ENCODE results near the gene PXMP4. TPM values are rescaled to one million over a fixed set of nuclear protein-coding genes. Genes with fewer than 3 reads are reported as not detected.
"Not testable (repeated sequence)": the region's sequence is repeated elsewhere in the genome, so short reads cannot be mapped to it uniquely, and the experiment has no call there.

PXMP4 gene
- total and polyA plus RNA-seq, 9 donors, result 7.7 to 10.7 (median 8.5) TPM

- 67% methylated on average over 1 of the region's 10 CpGs for WGBS (ENCODE audit: insufficient coverage)
- peaks cover 33% of the 10 kb centered on the region for H3K36me3 ChIP-seq (ENCODE audit: control insufficient read depth, insufficient read depth, low read length)
- not testable (repeated sequence) for DNase-seq
Measured at GRCh38 chr20:33755936-33756490, 35.9 kb upstream of the PXMP4 start.

GRCh38 chr20:33753763-33754162 is 33.7 kb upstream of the PXMP4 start:
- peaks cover 5% of the 10 kb centered on the region for H3K9me3 ChIP-seq (replicated peaks; ENCODE audit: control insufficient read depth, low read depth, low read length)
- WGBS (ENCODE audit: insufficient coverage), result 72% methylated on average over 4 of the region's 5 CpGs
- H3K27me3 ChIP-seq (ENCODE audit: control insufficient read depth, insufficient read depth, low read length), result no peaks in the 10 kb centered on the region
- H3K4me3 ChIP-seq (ENCODE audit: low read length), result no peak overlapping the region
- no peak overlapping the region for H3K27ac ChIP-seq (ENCODE audit: low read length)
- peaks cover 33% of the 10 kb centered on the region for H3K36me3 ChIP-seq (ENCODE audit: control insufficient read depth, insufficient read depth, low read length)
- no peaks in the 10 kb centered on the region for H3K4me1 ChIP-seq (ENCODE audit: control insufficient read depth, insufficient read depth, low read length)
- DNase-seq, result no peak

More at GRCh38 chr20:33755936-33756490, 35.9 kb upstream of the PXMP4 start:
- H3K4me3 ChIP-seq (ENCODE audit: low read length); H3K27me3 ChIP-seq (ENCODE audit: control insufficient read depth, insufficient read depth, low read length); H3K9me3 ChIP-seq (replicated peaks; ENCODE audit: control insufficient read depth, low read depth, low read length); H3K27ac ChIP-seq (ENCODE audit: low read length); H3K4me1 ChIP-seq (ENCODE audit: control insufficient read depth, insufficient read depth, low read length): not testable (repeated sequence)

GRCh38 chr20:33753143-33753542 is 33.0 kb upstream of the PXMP4 start:
- H3K36me3 ChIP-seq (ENCODE audit: control insufficient read depth, insufficient read depth, low read length), result peaks cover 31% of the 10 kb centered on the region
- WGBS (ENCODE audit: insufficient coverage), result 92% methylated on average over 2 of the region's 7 CpGs
- DNase-seq, result no peak

GRCh38 chr20:33751775-33752174 is 31.7 kb upstream of the PXMP4 start:
- H3K4me3 ChIP-seq (ENCODE audit: low read length), result no peak overlapping the region
- DNase-seq, result no peak
- 90% methylated on average over 2 of the region's 4 CpGs for WGBS (ENCODE audit: insufficient coverage)
- no peaks in the 10 kb centered on the region for H3K4me1 ChIP-seq (ENCODE audit: control insufficient read depth, insufficient read depth, low read length)
- H3K27ac ChIP-seq (ENCODE audit: low read length), result no peak overlapping the region
- H3K9me3 ChIP-seq (replicated peaks; ENCODE audit: control insufficient read depth, low read depth, low read length), result no peaks in the 10 kb centered on the region
- H3K27me3 ChIP-seq (ENCODE audit: control insufficient read depth, insufficient read depth, low read length), result no peaks in the 10 kb centered on the region
- H3K36me3 ChIP-seq (ENCODE audit: control insufficient read depth, insufficient read depth, low read length), result peaks cover 21% of the 10 kb centered on the region

More at GRCh38 chr20:33753143-33753542, 33.0 kb upstream of the PXMP4 start:
- Histone ChIP-seq H3K27me3 (ENCODE audit: control insufficient read depth, insufficient read depth, low read length) (no peaks in the 10 kb centered on the region), H3K27ac (ENCODE audit: low read length) (no peak overlapping the region), H3K9me3 (replicated peaks; ENCODE audit: control insufficient read depth, low read depth, low read length) (peaks cover 5% of the 10 kb centered on the region), H3K4me1 (ENCODE audit: control insufficient read depth, insufficient read depth, low read length) (no peaks in the 10 kb centered on the region), H3K4me3 (ENCODE audit: low read length) (no peak overlapping the region)

- H3K36me3 ChIP-seq (ENCODE audit: control insufficient read depth, insufficient read depth, low read length), result peaks cover 4% of the 10 kb centered on the region
- no peaks in the 10 kb centered on the region for H3K4me1 ChIP-seq (ENCODE audit: control insufficient read depth, insufficient read depth, low read length)
- no peak overlapping the region for H3K27ac ChIP-seq (ENCODE audit: low read length)
- H3K9me3 ChIP-seq (replicated peaks; ENCODE audit: control insufficient read depth, low read depth, low read length), result no peaks in the 10 kb centered on the region
- H3K27me3 ChIP-seq (ENCODE audit: control insufficient read depth, insufficient read depth, low read length), result no peaks in the 10 kb centered on the region
- no peak for DNase-seq
- WGBS (ENCODE audit: insufficient coverage), result 84% methylated on average over 12 of the region's 12 CpGs
- no peak overlapping the region for H3K4me3 ChIP-seq (ENCODE audit: low read length)
Measured at GRCh38 chr20:33746325-33746998, 26.4 kb upstream of the PXMP4 start.

GRCh38 chr20:33744773-33745385 is 24.8 kb upstream of the PXMP4 start:
- peaks cover 4% of the 10 kb centered on the region for H3K36me3 ChIP-seq (ENCODE audit: control insufficient read depth, insufficient read depth, low read length)
- no peak overlapping the region for H3K4me3 ChIP-seq (ENCODE audit: low read length)
- H3K4me1 ChIP-seq (ENCODE audit: control insufficient read depth, insufficient read depth, low read length), result no peaks in the 10 kb centered on the region
- no peaks in the 10 kb centered on the region for H3K9me3 ChIP-seq (replicated peaks; ENCODE audit: control insufficient read depth, low read depth, low read length)
- no peak for DNase-seq
- H3K27me3 ChIP-seq (ENCODE audit: control insufficient read depth, insufficient read depth, low read length), result no peaks in the 10 kb centered on the region
- WGBS (ENCODE audit: insufficient coverage), result 87% methylated on average over 12 of the region's 14 CpGs
- H3K27ac ChIP-seq (ENCODE audit: low read length), result no peak overlapping the region

- no peaks in the 10 kb centered on the region for H3K4me1 ChIP-seq (ENCODE audit: control insufficient read depth, insufficient read depth, low read length)
- no peaks in the 10 kb centered on the region for H3K9me3 ChIP-seq (replicated peaks; ENCODE audit: control insufficient read depth, low read depth, low read length)
- H3K4me3 ChIP-seq (ENCODE audit: low read length), result no peak overlapping the region
- no peaks in the 10 kb centered on the region for H3K27me3 ChIP-seq (ENCODE audit: control insufficient read depth, insufficient read depth, low read length)
- H3K27ac ChIP-seq (ENCODE audit: low read length), result no peak overlapping the region
- peaks cover 4% of the 10 kb centered on the region for H3K36me3 ChIP-seq (ENCODE audit: control insufficient read depth, insufficient read depth, low read length)
- WGBS (ENCODE audit: insufficient coverage), result no CpG with 5 or more reads among the region's 3 CpGs
- DNase-seq, result no peak
Measured at GRCh38 chr20:33744181-33744580, 24.1 kb upstream of the PXMP4 start.

GRCh38 chr20:33740189-33740588 is 20.1 kb upstream of the PXMP4 start:
- DNase-seq, result no peak
- H3K27me3 ChIP-seq (ENCODE audit: control insufficient read depth, insufficient read depth, low read length), result no peaks in the 10 kb centered on the region
- no peak overlapping the region for H3K4me3 ChIP-seq (ENCODE audit: low read length)
- no peaks in the 10 kb centered on the region for H3K4me1 ChIP-seq (ENCODE audit: control insufficient read depth, insufficient read depth, low read length)
- H3K27ac ChIP-seq (ENCODE audit: low read length), result no peak overlapping the region
- WGBS (ENCODE audit: insufficient coverage), result no CpG with 5 or more reads among the region's 1 CpG
- H3K36me3 ChIP-seq (ENCODE audit: control insufficient read depth, insufficient read depth, low read length), result no peaks in the 10 kb centered on the region
- H3K9me3 ChIP-seq (replicated peaks; ENCODE audit: control insufficient read depth, low read depth, low read length), result peaks cover 18% of the 10 kb centered on the region

- WGBS (ENCODE audit: insufficient coverage), result 89% methylated on average over 6 of the region's 7 CpGs
- peaks cover 18% of the 10 kb centered on the region for H3K9me3 ChIP-seq (replicated peaks; ENCODE audit: control insufficient read depth, low read depth, low read length)
- no peak overlapping the region for H3K4me3 ChIP-seq (ENCODE audit: low read length)
- DNase-seq, result no peak
- H3K36me3 ChIP-seq (ENCODE audit: control insufficient read depth, insufficient read depth, low read length), result no peaks in the 10 kb centered on the region
- H3K27me3 ChIP-seq (ENCODE audit: control insufficient read depth, insufficient read depth, low read length), result no peaks in the 10 kb centered on the region
- H3K27ac ChIP-seq (ENCODE audit: low read length), result no peak overlapping the region
- H3K4me1 ChIP-seq (ENCODE audit: control insufficient read depth, insufficient read depth, low read length), result no peaks in the 10 kb centered on the region
Measured at GRCh38 chr20:33739493-33739892, 19.4 kb upstream of the PXMP4 start.

- Histone ChIP-seq H3K9me3 (replicated peaks; ENCODE audit: control insufficient read depth, low read depth, low read length) (peaks cover 18% of the 10 kb centered on the region), H3K36me3 (ENCODE audit: control insufficient read depth, insufficient read depth, low read length) (no peaks in the 10 kb centered on the region), H3K4me1 (ENCODE audit: control insufficient read depth, insufficient read depth, low read length) (peaks cover 16% of the 10 kb centered on the region), H3K27me3 (ENCODE audit: control insufficient read depth, insufficient read depth, low read length) (no peaks in the 10 kb centered on the region), H3K27ac (ENCODE audit: low read length) (no peak overlapping the region), H3K4me3 (ENCODE audit: low read length) (no peak overlapping the region)
- WGBS (ENCODE audit: insufficient coverage), result no CpG with 5 or more reads among the region's 3 CpGs
- no peak for DNase-seq
Measured at GRCh38 chr20:33736962-33737361, 16.9 kb upstream of the PXMP4 start.

Data from muscle of leg (tissue), 11 donors.